SU-DHL-6 (cell line): ENCODE data around the gene ASIC3.

ENCODE experiments used
- H2AFZ ChIP-seq: fragments of 200-600 bp; sonication (generic); 2 replicates; pipeline ENCODE4 v1.6.1; 2014; ENCODE audit warnings: low read depth, mild to moderate bottlenecking, moderate library complexity, mixed read lengths, antibody characterized with exemption, low read length; ENCODE audit not compliant: severe bottlenecking
- H3F3A ChIP-seq: fragments of 200-600 bp; shearing (Covaris generic); 2 replicates; pipeline ENCODE4 v1.6.0; 2016; ENCODE audit warnings: antibody characterized with exemption, mild to moderate bottlenecking; ENCODE audit not compliant: insufficient read depth
- H3K27ac ChIP-seq: fragments of 200-600 bp; sonication (generic); 2 replicates; pipeline ENCODE4 v1.5.1; 2016; ENCODE audit warnings: low read depth, mild to moderate bottlenecking, low read length, moderate library complexity, mixed read lengths
- H3K27me3 ChIP-seq: fragments of 200-600 bp; sonication (generic), shearing (Covaris generic); 2 replicates; pipeline ENCODE4 v1.6.0; 2014; ENCODE audit warnings: mild to moderate bottlenecking, low read length
- H3K36me3 ChIP-seq: fragments of 200-600 bp; sonication (generic); 2 replicates; pipeline ENCODE4 v1.6.1; 2014; ENCODE audit warnings: mild to moderate bottlenecking, low read length, mixed read lengths
- H3K4me2 ChIP-seq: fragments of 300-600, 200-600 bp; shearing (Covaris generic), sonication (generic); 2 replicates; pipeline ENCODE4 v1.6.0; 2014; ENCODE audit warnings: low read length, low read depth, mild to moderate bottlenecking; ENCODE audit not compliant: poor library complexity, severe bottlenecking
- H3K4me3 ChIP-seq: fragments of 200-600 bp; sonication (generic); 2 replicates; pipeline ENCODE4 v1.5.1; 2014; ENCODE audit warnings: antibody characterized with exemption, low read length, mild to moderate bottlenecking, mixed read lengths; ENCODE audit not compliant: insufficient read depth, poor library complexity, severe bottlenecking
- H3K79me2 ChIP-seq: fragments of 200-600 bp; sonication (generic); 2 replicates; pipeline ENCODE4 v1.6.1; 2014; ENCODE audit warnings: mild to moderate bottlenecking, low read length, moderate library complexity; ENCODE audit not compliant: insufficient read depth
- H3K9ac ChIP-seq: fragments of 200-600 bp; sonication (generic); 2 replicates; pipeline ENCODE4 v1.7.0; 2014; ENCODE audit warnings: mild to moderate bottlenecking, low read length
- H3K9me2 ChIP-seq: fragments of 200-600 bp; sonication (generic); replicated peaks from 2 replicates; pipeline ENCODE4 v1.6.1; 2014; ENCODE audit warnings: low read length; ENCODE audit not compliant: insufficient read depth
- H3K9me3 ChIP-seq: fragments of 200-600 bp; sonication (generic); 2 replicates; pipeline ENCODE4 v1.6.1; 2014; ENCODE audit warnings: low read length, mixed read lengths; ENCODE audit not compliant: insufficient read depth
- H4K20me1 ChIP-seq: fragments of 200-600 bp; sonication (generic); 2 replicates; pipeline ENCODE4 v1.6.1; 2014; ENCODE audit warnings: low read depth, mild to moderate bottlenecking, antibody characterized with exemption, low read length, moderate library complexity, mixed read lengths
- EZH2phosphoT487 ChIP-seq: fragments of 200-600 bp; sonication (generic), shearing (Covaris generic); conservative IDR thresholded peaks from 2 replicates; pipeline ENCODE4 v1.6.1; 2018; ENCODE audit warnings: mild to moderate bottlenecking, antibody characterized with exemption, low read length, moderate library complexity, mixed read lengths
- TF ChIP-seq, protein P1 (sequence below): fragments of 200-600 bp; sonication (generic); IDR thresholded peaks from one replicate; pipeline ENCODE4 v1.5.1; 2017; ENCODE audit warnings: antibody characterized with exemption, mild to moderate bottlenecking, low read length, moderate library complexity; ENCODE audit not compliant: insufficient read depth, poor library complexity, severe bottlenecking

The ASIC3 gene

DNA sequence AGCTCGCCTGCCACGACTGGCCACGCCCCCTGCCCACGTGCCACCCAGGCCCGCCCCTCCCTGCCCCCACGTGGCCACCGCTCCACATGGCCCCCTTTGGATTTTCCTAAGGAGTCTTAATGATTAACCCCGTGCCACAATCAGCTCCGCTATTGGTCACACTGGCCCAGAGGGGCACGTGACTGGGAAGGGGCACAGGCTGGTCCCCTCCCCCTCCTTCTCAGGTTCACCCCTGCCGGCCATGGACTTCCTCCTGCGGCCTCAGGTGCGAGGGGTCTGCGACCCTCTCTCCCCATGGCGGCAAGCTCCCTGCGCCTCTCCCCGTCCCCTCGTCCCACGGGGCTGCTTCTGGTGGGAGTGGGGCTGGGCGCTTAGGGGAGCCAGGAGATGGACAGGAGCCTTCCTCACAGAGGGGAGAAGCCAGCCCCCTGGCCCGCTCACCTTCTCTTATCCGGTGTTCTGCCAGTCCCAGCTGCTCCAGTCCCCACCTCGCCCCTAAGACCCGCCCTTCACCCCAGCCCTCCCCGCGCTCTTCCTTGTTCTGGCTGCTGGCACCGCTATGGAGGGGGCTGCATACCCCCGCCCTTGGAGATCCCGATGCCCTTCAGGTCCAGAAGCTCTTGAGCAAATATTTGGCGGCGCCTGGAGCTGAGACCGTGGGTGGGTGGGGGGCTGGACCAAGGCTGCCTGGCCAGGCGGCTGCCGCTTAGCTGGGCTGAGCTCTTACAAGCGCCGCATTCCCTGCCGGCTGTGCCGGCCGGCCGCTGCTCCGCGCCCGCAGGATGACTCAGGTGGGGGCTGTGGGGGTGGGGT, 14.3 kb downstream of the ASIC3 start:
- Histone ChIP-seq H3K4me2 (no peak overlapping the region), H3K4me3 (no peak overlapping the region), H3K27me3 (no peaks in the 10 kb centered on the region)

DNA sequence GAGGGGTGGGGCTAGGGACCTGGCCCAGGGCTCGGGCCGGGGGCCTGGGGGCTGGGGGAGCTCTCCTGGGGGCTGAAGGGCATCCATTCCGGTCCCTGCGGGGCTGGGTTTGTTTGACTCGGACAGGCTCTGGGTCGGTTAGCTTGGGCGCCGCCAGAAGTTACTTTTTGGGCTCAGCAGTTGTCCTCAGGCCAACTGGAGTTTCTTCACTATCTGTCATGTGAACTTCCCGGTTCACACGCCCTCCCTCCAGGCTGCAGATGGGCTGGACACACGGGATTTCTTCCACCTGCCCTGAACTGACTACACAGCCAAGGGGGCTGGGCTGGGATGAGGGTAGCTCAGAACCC, 14.9 kb downstream of the ASIC3 start:
- Histone ChIP-seq H3K4me2 (no peak overlapping the region), H3K27me3 (no peaks in the 10 kb centered on the region), H3K9me3 (no peaks in the 10 kb centered on the region), H3K36me3 (no peaks in the 10 kb centered on the region), H3K9ac (no peak overlapping the region), H3K9me2 (no peaks in the 10 kb centered on the region), H4K20me1 (no peaks in the 10 kb centered on the region), H3F3A (peaks cover 8% of the 10 kb centered on the region), H3K27ac (no peak overlapping the region), H3K4me3 (no peak overlapping the region), H3K79me2 (peaks cover 27% of the 10 kb centered on the region), H2AFZ (no peak overlapping the region)
- no peak for TF ChIP-seq EZH2phosphoT487
- TF ChIP-seq, protein P1, sequence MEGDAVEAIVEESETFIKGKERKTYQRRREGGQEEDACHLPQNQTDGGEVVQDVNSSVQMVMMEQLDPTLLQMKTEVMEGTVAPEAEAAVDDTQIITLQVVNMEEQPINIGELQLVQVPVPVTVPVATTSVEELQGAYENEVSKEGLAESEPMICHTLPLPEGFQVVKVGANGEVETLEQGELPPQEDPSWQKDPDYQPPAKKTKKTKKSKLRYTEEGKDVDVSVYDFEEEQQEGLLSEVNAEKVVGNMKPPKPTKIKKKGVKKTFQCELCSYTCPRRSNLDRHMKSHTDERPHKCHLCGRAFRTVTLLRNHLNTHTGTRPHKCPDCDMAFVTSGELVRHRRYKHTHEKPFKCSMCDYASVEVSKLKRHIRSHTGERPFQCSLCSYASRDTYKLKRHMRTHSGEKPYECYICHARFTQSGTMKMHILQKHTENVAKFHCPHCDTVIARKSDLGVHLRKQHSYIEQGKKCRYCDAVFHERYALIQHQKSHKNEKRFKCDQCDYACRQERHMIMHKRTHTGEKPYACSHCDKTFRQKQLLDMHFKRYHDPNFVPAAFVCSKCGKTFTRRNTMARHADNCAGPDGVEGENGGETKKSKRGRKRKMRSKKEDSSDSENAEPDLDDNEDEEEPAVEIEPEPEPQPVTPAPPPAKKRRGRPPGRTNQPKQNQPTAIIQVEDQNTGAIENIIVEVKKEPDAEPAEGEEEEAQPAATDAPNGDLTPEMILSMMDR = no peak

More for the DNA sequence above, 14.3 kb downstream of the ASIC3 start:
- Histone ChIP-seq H3K9me3 (no peaks in the 10 kb centered on the region), H3K36me3 (no peaks in the 10 kb centered on the region), H3K9me2 (no peaks in the 10 kb centered on the region), H4K20me1 (no peaks in the 10 kb centered on the region), H3F3A (peaks cover 8% of the 10 kb centered on the region), H3K9ac (no peak overlapping the region), H3K79me2 (peaks cover 27% of the 10 kb centered on the region), H2AFZ (no peak overlapping the region), H3K27ac (no peak overlapping the region)
- no peak for TF ChIP-seq EZH2phosphoT487
- TF ChIP-seq, protein P1 = no peak

- H3K9ac ChIP-seq = no peak overlapping the region
- no peaks in the 10 kb centered on the region for H3F3A ChIP-seq
- H2AFZ ChIP-seq = no peak overlapping the region
- no peaks in the 10 kb centered on the region for H3K9me2 ChIP-seq
- H4K20me1 ChIP-seq = no peaks in the 10 kb centered on the region
- no peak overlapping the region for H3K27ac ChIP-seq
- no peaks in the 10 kb centered on the region for H3K36me3 ChIP-seq
- peaks cover 27% of the 10 kb centered on the region for H3K79me2 ChIP-seq
- no peaks in the 10 kb centered on the region for H3K27me3 ChIP-seq
- no peak overlapping the region for H3K4me2 ChIP-seq
- no peaks in the 10 kb centered on the region for H3K9me3 ChIP-seq
- H3K4me3 ChIP-seq = no peak overlapping the region
- TF ChIP-seq, protein P1 = no peak
- no peak for TF ChIP-seq EZH2phosphoT487
Measured at GRCh38 chr7:151064454-151064853, 16.1 kb downstream of the ASIC3 start.
